H1 (cell line): ENCODE results near the gene NUBP2.

Source experiments
- CBX8 ChIP-seq: fragments of 300-800, 300-1000 bp; sonication (generic); IDR thresholded peaks from 2 replicates; pipeline ENCODE4 v1.7.1; 2016; ENCODE audit warnings: low read depth, low read length, borderline replicate concordance
- CHD2 ChIP-seq: IDR thresholded peaks from 2 replicates; pipeline ENCODE4 v1.6.1; 2012; ENCODE audit warnings: low read length, improper control_type of control experiment
- CTCF ChIP-seq, 3 experiments: IDR thresholded peaks; 1 replicate in 2 of 3; 2 replicates in 1 of 3; pipeline versions ENCODE4 v1.5.1 to v1.6.1; 2011; ENCODE audit warnings: low read length in 3 of 3, mild to moderate bottlenecking in 3 of 3, inconsistent platforms in 2 of 3, low read depth in 1 of 3, moderate library complexity in 1 of 3; ENCODE audit not compliant: insufficient read depth in 1 of 3; ENCODE audit errors: control extremely low read depth in 1 of 3
- KDM4A ChIP-seq: IDR thresholded peaks from one replicate; pipeline ENCODE4 v1.7.1; 2012; ENCODE audit warnings: low read depth, mild to moderate bottlenecking, moderate library complexity, low read length, inconsistent platforms; ENCODE audit not compliant: severe bottlenecking
- POLR2AphosphoS5 ChIP-seq: IDR thresholded peaks from 2 replicates; pipeline ENCODE4 v1.6.1; 2011; ENCODE audit warnings: low read depth, low read length
- RFX5 ChIP-seq: IDR thresholded peaks from 2 replicates; pipeline ENCODE4 v1.6.1; 2011; ENCODE audit warnings: low read depth, low read length, improper control_type of control experiment, borderline replicate concordance
- RXRA ChIP-seq: IDR thresholded peaks from 2 replicates; pipeline ENCODE4 v1.6.1; 2011; ENCODE audit warnings: low read depth, mild to moderate bottlenecking, low read length, moderate library complexity; ENCODE audit not compliant: insufficient read depth
- SAP30 ChIP-seq: fragments of 300-600 bp; sonication (generic); IDR thresholded peaks from 2 replicates; pipeline ENCODE4 v1.7.1; 2012; ENCODE audit warnings: low read length, moderate library complexity, mild to moderate bottlenecking, inconsistent platforms; ENCODE audit not compliant: insufficient read depth, insufficient replicate concordance
- SIN3A ChIP-seq, 2 experiments: IDR thresholded peaks in 1 of 2; conservative IDR thresholded peaks in 1 of 2; 2 replicates each; pipeline ENCODE4 v1.6.1; 2011 to 2012; ENCODE audit warnings: low read length in 2 of 2, improper control_type of control experiment in 1 of 2, low read depth in 1 of 2, mild to moderate bottlenecking in 1 of 2
- SP2 ChIP-seq: IDR thresholded peaks from 2 replicates; pipeline ENCODE4 v1.6.1; 2012; ENCODE audit warnings: mild to moderate bottlenecking, low read length, inconsistent platforms

- no peak for TF ChIP-seq CTCF (IDR thresholded peaks at IDR 0.05; ENCODE audit: control extremely low read depth in 1 of 3, insufficient read depth in 1 of 3, low read depth in 1 of 3, low read length in 3 of 3)
- TF ChIP-seq SIN3A (conservative IDR thresholded peaks at IDR 0.05 in 1 of 2, IDR thresholded peaks at IDR 0.05 in 1 of 2; ENCODE audit: low read depth in 1 of 2, low read length in 2 of 2), result no peak
- TF ChIP-seq KDM4A, result no peak
- no peak for TF ChIP-seq RFX5
- no peak for TF ChIP-seq CHD2
- TF ChIP-seq POLR2AphosphoS5, result no peak
- no peak for TF ChIP-seq SP2
- TF ChIP-seq RXRA, result no peak
- no peak for TF ChIP-seq SAP30
- TF ChIP-seq CBX8, result no peak
Observed at GRCh38 chr16:1791943-1792812, 9.4 kb downstream of the NUBP2 start.
